Kidney epithelial cell (primary cell): Measurements from ENCODE around the gene TBL3. TPM values are rescaled to one million over a fixed set of nuclear protein-coding genes. Genes with fewer than 3 reads are reported as not detected.

Experiments used
- DNase-seq: peaks from one replicate; pipeline ENCODE4 v3.0.0-alpha.2; 2010; ENCODE audit warnings: low read depth
- H3K27me3 ChIP-seq: 2 replicates; pipeline ENCODE4 v1.6.0; 2011; ENCODE audit warnings: low read length; ENCODE audit not compliant: control insufficient read depth, insufficient read depth
- H3K36me3 ChIP-seq: 2 replicates; pipeline ENCODE4 v1.5.1; 2011; ENCODE audit warnings: low read length; ENCODE audit not compliant: control insufficient read depth, insufficient read depth
- H3K4me3 ChIP-seq: 2 replicates; pipeline ENCODE4 v1.5.1; 2011; ENCODE audit warnings: low read depth, mild to moderate bottlenecking, control low read depth, low read length
- total RNA-seq: library from RNA; depleted of rRNA; stranded (reverse); fragments of >200 nt; gene quantifications from 2 replicates; pipeline ENCODE4 v1.2.3, GENCODE V29; 2015
- TF ChIP-seq, protein P1 (sequence below): IDR thresholded peaks from 2 replicates; pipeline ENCODE4 v1.5.1; 2011; ENCODE audit warnings: mild to moderate bottlenecking, moderate library complexity, low read length, control low read depth, inconsistent platforms; ENCODE audit not compliant: insufficient read depth, poor library complexity, severe bottlenecking

TBL3 gene
- total RNA-seq, 1 donor from 2014 or later = 70.3 TPM

DNA sequence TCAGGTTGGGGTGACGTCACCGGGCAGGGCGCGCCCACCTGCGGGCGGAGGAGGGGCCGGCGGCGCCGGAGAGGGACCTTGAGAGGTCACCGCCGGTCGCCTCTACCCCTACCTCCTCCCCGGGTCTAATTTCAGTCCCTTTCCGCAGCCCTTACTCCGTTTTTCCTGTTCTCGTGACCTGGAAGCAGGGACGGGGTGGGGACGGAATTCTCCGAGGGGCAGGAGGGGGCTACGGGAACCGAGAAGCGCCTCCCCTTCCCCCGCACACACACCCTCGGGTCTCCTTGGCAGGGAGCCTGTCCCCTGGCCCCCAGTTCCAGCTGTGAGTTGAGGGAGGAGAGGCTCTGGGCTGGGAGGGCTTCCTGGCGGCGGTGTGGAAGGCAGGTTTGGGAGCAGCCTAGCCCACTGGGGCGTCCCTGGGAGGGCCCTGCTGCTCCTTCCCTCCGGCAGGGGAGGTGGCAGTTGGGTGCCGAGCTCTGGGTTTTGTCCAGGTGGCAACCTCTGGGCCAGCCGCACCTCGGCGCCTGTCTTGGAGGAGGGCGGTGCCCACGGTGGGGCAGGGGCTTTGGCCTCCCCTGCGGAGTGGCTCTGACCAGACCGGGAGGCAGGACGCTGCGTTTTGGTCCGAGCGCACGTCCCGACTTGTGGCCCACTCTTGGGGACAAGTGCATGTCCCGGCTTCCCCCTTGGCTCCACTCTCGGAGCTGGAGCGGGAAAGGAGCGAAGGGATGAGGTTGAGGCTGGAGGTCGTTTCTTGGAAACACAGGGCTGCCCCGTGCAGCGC lies 18.7 kb downstream of the TBL3 start:
- Histone ChIP-seq H3K27me3 (peaks cover 29% of the 10 kb centered on the region), H3K4me3 (peak overlapping the region; percentile 31), H3K36me3 (peaks cover 5% of the 10 kb centered on the region)
- DNase-seq = no peak
- TF ChIP-seq, protein P1, sequence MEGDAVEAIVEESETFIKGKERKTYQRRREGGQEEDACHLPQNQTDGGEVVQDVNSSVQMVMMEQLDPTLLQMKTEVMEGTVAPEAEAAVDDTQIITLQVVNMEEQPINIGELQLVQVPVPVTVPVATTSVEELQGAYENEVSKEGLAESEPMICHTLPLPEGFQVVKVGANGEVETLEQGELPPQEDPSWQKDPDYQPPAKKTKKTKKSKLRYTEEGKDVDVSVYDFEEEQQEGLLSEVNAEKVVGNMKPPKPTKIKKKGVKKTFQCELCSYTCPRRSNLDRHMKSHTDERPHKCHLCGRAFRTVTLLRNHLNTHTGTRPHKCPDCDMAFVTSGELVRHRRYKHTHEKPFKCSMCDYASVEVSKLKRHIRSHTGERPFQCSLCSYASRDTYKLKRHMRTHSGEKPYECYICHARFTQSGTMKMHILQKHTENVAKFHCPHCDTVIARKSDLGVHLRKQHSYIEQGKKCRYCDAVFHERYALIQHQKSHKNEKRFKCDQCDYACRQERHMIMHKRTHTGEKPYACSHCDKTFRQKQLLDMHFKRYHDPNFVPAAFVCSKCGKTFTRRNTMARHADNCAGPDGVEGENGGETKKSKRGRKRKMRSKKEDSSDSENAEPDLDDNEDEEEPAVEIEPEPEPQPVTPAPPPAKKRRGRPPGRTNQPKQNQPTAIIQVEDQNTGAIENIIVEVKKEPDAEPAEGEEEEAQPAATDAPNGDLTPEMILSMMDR = no peak

DNA sequence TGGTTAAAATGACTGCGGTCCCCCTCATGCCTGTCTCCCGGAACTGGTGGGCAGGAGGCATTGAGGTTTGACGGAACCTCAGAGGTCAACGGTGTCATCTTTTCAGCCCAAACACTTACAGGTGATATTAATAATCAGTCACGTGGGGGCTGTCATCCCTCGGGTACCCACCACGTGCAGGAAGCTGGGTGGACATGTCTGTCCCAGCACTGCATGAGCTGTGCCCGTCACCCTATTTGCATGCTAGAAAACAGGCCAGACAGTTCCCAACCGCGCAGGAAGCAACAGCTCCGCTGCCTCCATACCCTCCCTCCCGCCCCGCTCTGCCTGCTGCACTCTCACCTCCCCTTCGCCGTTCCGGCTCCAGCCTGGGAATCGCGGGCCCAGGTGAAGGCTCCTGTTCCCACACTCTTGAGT lies 19.3 kb downstream of the TBL3 start:
- no peak overlapping the region for H3K4me3 ChIP-seq
- TF ChIP-seq, protein P1 = no peak
- DNase-seq = no peak
- peaks cover 2% of the 10 kb centered on the region for H3K36me3 ChIP-seq
- peaks cover 29% of the 10 kb centered on the region for H3K27me3 ChIP-seq

DNA sequence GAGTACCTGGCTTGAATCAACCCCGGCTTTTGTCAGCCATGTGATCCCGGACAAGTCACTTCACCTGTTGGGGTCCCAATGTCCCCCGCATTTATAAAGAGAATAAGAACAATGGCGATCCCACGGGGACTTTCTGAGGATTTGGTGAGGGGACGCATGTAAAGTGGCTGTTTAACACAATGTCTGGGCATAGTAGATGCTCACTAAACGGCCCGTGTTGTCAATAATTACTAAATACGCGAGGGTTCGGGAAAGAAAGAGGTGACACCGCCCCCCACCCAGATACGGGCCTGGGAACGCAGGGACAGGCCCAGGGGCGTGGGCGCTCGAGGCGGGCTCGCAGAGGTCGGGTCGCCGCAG lies 19.7 kb downstream of the TBL3 start:
- peaks cover 29% of the 10 kb centered on the region for H3K27me3 ChIP-seq
- peak overlapping the region; percentile 33 for H3K4me3 ChIP-seq
- TF ChIP-seq, protein P1 = no peak
- no peaks in the 10 kb centered on the region for H3K36me3 ChIP-seq
- no peak for DNase-seq

DNA sequence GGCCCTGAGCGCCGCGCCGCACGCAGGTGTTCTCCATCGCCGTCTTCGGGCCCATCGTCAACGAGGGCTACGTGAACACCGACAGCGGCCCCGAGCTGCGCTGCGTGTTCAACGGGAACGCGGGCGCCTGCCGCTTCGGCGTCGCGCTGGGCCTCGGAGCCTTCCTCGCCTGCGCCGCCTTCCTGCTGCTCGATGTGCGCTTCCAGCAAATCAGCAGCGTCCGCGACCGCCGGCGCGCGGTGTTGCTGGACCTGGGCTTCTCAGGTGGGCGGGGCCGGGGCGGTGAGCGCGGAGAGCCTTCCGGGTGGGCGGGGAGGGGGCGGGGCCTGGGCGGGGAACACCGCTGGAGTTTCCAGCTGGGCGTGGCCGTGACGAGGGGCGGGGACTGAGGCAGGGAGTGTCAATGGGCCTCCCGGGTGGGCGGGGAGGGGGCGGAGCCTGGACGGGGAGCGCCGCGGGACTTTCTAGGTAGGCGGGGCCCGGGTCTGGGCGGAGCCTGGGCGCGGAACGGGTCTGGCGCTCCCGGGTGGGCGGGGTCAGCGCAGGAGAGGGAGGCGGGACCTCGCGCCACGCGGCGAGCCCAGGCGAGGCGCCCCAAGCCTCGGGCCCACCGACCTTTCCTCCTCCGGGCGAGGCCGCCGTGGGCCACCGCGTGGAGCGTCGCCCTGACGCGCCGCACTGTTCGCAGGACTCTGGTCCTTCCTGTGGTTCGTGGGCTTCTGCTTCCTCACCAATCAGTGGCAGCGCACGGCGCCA lies 20.3 kb downstream of the TBL3 start:
- DNase-seq = peak; percentile 42
- TF ChIP-seq, protein P1 = no peak
- Histone ChIP-seq H3K4me3 (peak overlapping the region; percentile 33), H3K36me3 (no peaks in the 10 kb centered on the region), H3K27me3 (peaks cover 29% of the 10 kb centered on the region)

DNA sequence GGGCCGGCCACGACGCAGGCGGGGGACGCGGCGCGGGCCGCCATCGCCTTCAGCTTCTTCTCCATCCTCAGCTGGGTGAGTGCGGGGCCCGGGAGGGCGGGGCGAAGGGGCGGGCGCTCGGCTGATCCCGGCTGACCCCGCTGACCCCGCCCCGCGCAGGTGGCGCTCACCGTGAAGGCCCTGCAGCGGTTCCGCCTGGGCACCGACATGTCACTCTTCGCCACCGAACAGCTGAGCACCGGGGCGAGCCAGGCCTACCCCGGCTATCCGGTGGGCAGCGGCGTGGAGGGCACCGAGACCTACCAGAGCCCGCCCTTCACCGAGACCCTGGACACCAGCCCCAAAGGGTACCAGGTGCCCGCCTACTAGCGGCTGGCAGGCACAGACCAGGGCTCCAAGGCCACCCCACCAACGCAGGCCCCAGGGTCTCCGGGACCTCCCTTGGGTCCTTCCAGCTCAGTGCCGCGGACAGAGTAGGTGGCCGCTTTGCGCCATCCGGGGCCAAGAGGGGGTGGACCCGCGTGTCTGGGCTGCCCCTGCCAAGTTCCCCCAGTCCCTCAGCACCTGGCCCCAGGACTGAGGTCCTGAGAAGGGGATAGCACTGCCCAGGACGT lies 21.0 kb downstream of the TBL3 start:
- TF ChIP-seq, protein P1 = no peak
- Histone ChIP-seq H3K36me3 (no peaks in the 10 kb centered on the region), H3K4me3 (no peak overlapping the region), H3K27me3 (peaks cover 29% of the 10 kb centered on the region)
- no peak for DNase-seq
